H1 (cell line): ENCODE measurements around the gene ETF1. TPM values are rescaled to one million over a fixed set of nuclear protein-coding genes. Genes with fewer than 3 reads are reported as not detected.

Experiments
- BCL11A ChIP-seq, 2 experiments: IDR thresholded peaks; one replicate each; pipeline ENCODE4 v1.6.1; 2011; ENCODE audit warnings: low read depth in 2 of 2, low read length in 2 of 2, mild to moderate bottlenecking in 2 of 2
- CBX5 ChIP-seq: fragments of 300-800, 300-1000 bp; sonication (generic); IDR thresholded peaks from 2 replicates; pipeline ENCODE4 v1.7.1; 2016; ENCODE audit warnings: antibody characterized with exemption, low read length, low read depth
- CHD2 ChIP-seq: IDR thresholded peaks from 2 replicates; pipeline ENCODE4 v1.6.1; 2012; ENCODE audit warnings: low read length, improper control_type of control experiment
- GTF2F1 ChIP-seq: IDR thresholded peaks from 2 replicates; pipeline ENCODE4 v1.6.1; 2012; ENCODE audit warnings: low read depth, low read length, improper control_type of control experiment, borderline replicate concordance
- MAX ChIP-seq: IDR thresholded peaks from 2 replicates; pipeline ENCODE4 v1.6.1; 2012; ENCODE audit warnings: inconsistent platforms
- RBBP5 ChIP-seq: IDR thresholded peaks from 2 replicates; pipeline ENCODE4 v1.7.1; 2012; ENCODE audit warnings: low read depth, mild to moderate bottlenecking, inconsistent platforms, low read length, moderate library complexity, borderline replicate concordance
- RNF2 ChIP-seq: fragments of 200-900, 300-1000 bp; sonication (generic); IDR thresholded peaks from 2 replicates; pipeline ENCODE4 v1.7.1; 2016; ENCODE audit warnings: borderline replicate concordance, low read depth, mild to moderate bottlenecking, antibody characterized with exemption, low read length; ENCODE audit not compliant: poor library complexity, severe bottlenecking; ENCODE audit errors: missing control alignments
- SP1 ChIP-seq: IDR thresholded peaks from 2 replicates; pipeline ENCODE4 v1.6.1; 2011; ENCODE audit warnings: low read depth, low read length
- TAF7 ChIP-seq: optimal IDR thresholded peaks from 2 replicates; pipeline ENCODE3; 2011; ENCODE audit warnings: low read depth, mild to moderate bottlenecking, inconsistent platforms, low read length, moderate library complexity, borderline replicate concordance
- polyA plus RNA-seq, 7 experiments: library from polyadenylated mRNA; depleted of rRNA in 3 of 7; stranded (reverse) in 5 of 7; unstranded in 2 of 7; fragments of >200 nt in 5 of 7; fragments of 200-250 nt in 2 of 7; gene quantifications; 1 replicate in 5 of 7; 2 replicates in 1 of 7; 4 replicates in 1 of 7; pipeline versions ENCODE4 v1.2.1 to v1.2.3, GENCODE V29; 2011 to 2013; ENCODE audit warnings: missing spikeins in 2 of 7, mixed read lengths in 2 of 7
- total RNA-seq: library from RNA; stranded (reverse); fragmentation: NEBNext Ultra II Directional; extraction: Animal tissue kit (Norgen Biotek cat#: 25700); gene quantifications from 2 replicates; pipeline ENCODE4 v1.2.1, GENCODE V29; 2021

ETF1 gene
- total and polyA plus RNA-seq, 2 of the 8 experiments (the other 6 are each of a cell fraction or from before 2014, with no cell fraction given), result 50.5 to 168 TPM

DNA sequence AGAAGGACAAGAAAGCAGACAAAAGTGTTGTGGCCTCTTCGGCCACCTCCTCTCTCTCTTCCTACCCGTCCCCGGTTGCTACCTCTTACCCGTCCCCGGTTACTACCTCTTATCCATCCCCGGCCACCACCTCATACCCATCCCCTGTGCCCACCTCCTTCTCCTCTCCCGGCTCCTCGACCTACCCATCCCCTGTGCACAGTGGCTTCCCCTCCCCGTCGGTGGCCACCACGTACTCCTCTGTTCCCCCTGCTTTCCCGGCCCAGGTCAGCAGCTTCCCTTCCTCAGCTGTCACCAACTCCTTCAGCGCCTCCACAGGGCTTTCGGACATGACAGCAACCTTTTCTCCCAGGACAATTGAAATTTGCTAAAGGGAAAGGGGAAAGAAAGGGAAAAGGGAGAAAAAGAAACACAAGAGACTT lies 75.3 kb downstream of the ETF1 start (continued):
- TF ChIP-seq CBX5, result no peak
- TF ChIP-seq GTF2F1, result no peak
- no peak for TF ChIP-seq BCL11A (IDR thresholded peaks at IDR 0.05; ENCODE audit: low read depth in 2 of 2, low read length in 2 of 2)
- TF ChIP-seq SP1, result no peak
- peak; percentile 48; the same call in 1 of the 2 replicates for TF ChIP-seq CHD2
- peak; percentile 95 for TF ChIP-seq TAF7
- TF ChIP-seq RBBP5, result no peak
- no peak for TF ChIP-seq RNF2
- TF ChIP-seq MAX, result no peak; the same call in 1 of the 2 replicates
